Measurements from ENCODE around the gene ATG4B. TPM values are rescaled to one million over a fixed set of nuclear protein-coding genes. Genes with fewer than 3 reads are reported as not detected.

Gene ATG4B
- total and polyA plus RNA-seq, 2 of the 8 experiments (the other 6 are each of a cell fraction or from before 2014, with no cell fraction given), result 103 to 155 TPM

Other genes with a start within 250 kb of the ATG4B start
- 159 and 162 TPM in 2 replicates for gene STK25, start 129.1 kb upstream of the ATG4B start, total RNA-seq (2021; fragmentation: NEBNext Ultra II Directional; extraction: Animal tissue kit (Norgen Biotek cat#: 25700))
- gene STK25, start 129.1 kb upstream of the ATG4B start, polyA plus RNA-seq (2011; rRNA removed), result 546 and 743 TPM in 2 replicates
- 33.7 and 34.7 TPM in 2 replicates for gene BOK, start 78.9 kb upstream of the ATG4B start, total RNA-seq (2021; fragmentation: NEBNext Ultra II Directional; extraction: Animal tissue kit (Norgen Biotek cat#: 25700))
- 37.6 and 47.9 TPM in 2 replicates for gene BOK, start 78.9 kb upstream of the ATG4B start, polyA plus RNA-seq (2011; rRNA removed)
- gene THAP4, start 535 bp upstream of the ATG4B start, total RNA-seq (2021; fragmentation: NEBNext Ultra II Directional; extraction: Animal tissue kit (Norgen Biotek cat#: 25700)), result 78.9 and 82.8 TPM in 2 replicates
- 83.6 and 108 TPM in 2 replicates for gene THAP4, start 535 bp upstream of the ATG4B start, polyA plus RNA-seq (2011; rRNA removed)
- gene DTYMK, start 49.1 kb downstream of the ATG4B start, total RNA-seq (2021; fragmentation: NEBNext Ultra II Directional; extraction: Animal tissue kit (Norgen Biotek cat#: 25700)), result 69.9 and 70.5 TPM in 2 replicates
- 58.3 and 82.3 TPM in 2 replicates for gene DTYMK, start 49.1 kb downstream of the ATG4B start, polyA plus RNA-seq (2011; rRNA removed)
- gene ING5, start 64.3 kb downstream of the ATG4B start, total RNA-seq (2021; fragmentation: NEBNext Ultra II Directional; extraction: Animal tissue kit (Norgen Biotek cat#: 25700)), result 47.4 and 49.7 TPM in 2 replicates
- 41.5 and 42.5 TPM in 2 replicates for gene ING5, start 64.3 kb downstream of the ATG4B start, polyA plus RNA-seq (2011; rRNA removed)
- 8.1 and 8.3 TPM in 2 replicates for gene D2HGDH, start 96.9 kb downstream of the ATG4B start, total RNA-seq (2021; fragmentation: NEBNext Ultra II Directional; extraction: Animal tissue kit (Norgen Biotek cat#: 25700))
- gene D2HGDH, start 96.9 kb downstream of the ATG4B start, polyA plus RNA-seq (2011; rRNA removed), result 3.4 and 9.8 TPM in 2 replicates
- gene GAL3ST2, start 139.1 kb downstream of the ATG4B start, total RNA-seq (2021; fragmentation: NEBNext Ultra II Directional; extraction: Animal tissue kit (Norgen Biotek cat#: 25700)), result not detected in 2 replicates
- gene GAL3ST2, start 139.1 kb downstream of the ATG4B start, polyA plus RNA-seq (2011; rRNA removed), result 0.14 TPM in 1 of 2 replicates, not detected in the other
- 0.50 and 0.82 TPM in 2 replicates for gene NEU4, start 171.5 kb downstream of the ATG4B start, total RNA-seq (2021; fragmentation: NEBNext Ultra II Directional; extraction: Animal tissue kit (Norgen Biotek cat#: 25700))
- 0.32 and 0.89 TPM in 2 replicates for gene NEU4, start 171.5 kb downstream of the ATG4B start, polyA plus RNA-seq (2011; rRNA removed)
- 0.48 and 0.73 TPM in 2 replicates for gene PDCD1, start 221.2 kb downstream of the ATG4B start, total RNA-seq (2021; fragmentation: NEBNext Ultra II Directional; extraction: Animal tissue kit (Norgen Biotek cat#: 25700))
- 1.1 and 1.5 TPM in 2 replicates for gene PDCD1, start 221.2 kb downstream of the ATG4B start, polyA plus RNA-seq (2011; rRNA removed)
- gene RTP5, start 232.0 kb downstream of the ATG4B start, total RNA-seq (2021; fragmentation: NEBNext Ultra II Directional; extraction: Animal tissue kit (Norgen Biotek cat#: 25700)), result not detected in 2 replicates
- 0.03 TPM in 1 of 2 replicates, not detected in the other for gene RTP5, start 232.0 kb downstream of the ATG4B start, polyA plus RNA-seq (2011; rRNA removed)

Measured in H1 (cell line).